Stimulated activated CD4-positive, alpha-beta T cell treated with anti-CD3 and anti-CD28 coated beads, TNF-alpha, amount 100 ng/mL, for 4 hours (primary cell): Measurements from ENCODE around the gene GATA3.

Experiments used
- DNase-seq, 3 experiments: peaks; one replicate each; pipeline ENCODE4 v3.0.0-alpha.2; 2020; ENCODE audit warnings: low read depth in 3 of 3

GATA3 gene

DNA sequence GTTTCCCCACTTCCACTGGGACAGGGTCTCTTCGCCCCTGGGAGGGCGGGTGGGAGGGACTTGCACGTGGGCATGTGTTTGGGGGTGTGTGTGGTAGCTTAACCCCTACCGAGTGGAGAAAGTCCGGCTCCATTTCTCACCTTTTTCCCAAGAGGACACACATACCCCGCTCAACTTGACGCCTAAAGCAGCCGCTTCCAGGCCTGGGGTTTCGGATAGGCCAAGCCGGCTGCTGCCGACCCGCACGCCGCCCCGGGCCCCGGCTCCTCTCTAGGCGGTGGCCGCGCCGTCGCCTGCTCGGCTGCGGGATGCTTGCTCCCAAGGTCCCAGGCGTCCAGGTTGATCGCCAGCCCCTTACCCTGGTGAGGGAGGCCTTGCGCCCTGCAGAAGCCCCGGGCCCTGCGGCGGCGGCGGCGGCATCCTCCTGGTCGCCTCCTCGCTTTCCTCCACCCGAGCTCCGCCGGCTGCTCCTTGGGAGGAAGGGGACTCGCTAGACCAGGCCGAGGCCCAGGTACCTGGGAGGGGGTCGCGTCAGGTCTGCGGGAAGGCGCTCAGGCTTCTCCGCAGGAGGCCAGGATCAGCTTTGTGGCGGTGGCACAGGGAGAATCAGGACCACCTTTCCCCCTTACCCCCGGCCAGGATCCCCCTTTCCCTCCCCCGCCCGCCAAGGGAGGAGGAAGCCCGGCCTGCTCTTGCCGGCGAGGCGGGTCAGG is 3.2 kb upstream of the GATA3 start:
- DNase-seq = no peak

DNA sequence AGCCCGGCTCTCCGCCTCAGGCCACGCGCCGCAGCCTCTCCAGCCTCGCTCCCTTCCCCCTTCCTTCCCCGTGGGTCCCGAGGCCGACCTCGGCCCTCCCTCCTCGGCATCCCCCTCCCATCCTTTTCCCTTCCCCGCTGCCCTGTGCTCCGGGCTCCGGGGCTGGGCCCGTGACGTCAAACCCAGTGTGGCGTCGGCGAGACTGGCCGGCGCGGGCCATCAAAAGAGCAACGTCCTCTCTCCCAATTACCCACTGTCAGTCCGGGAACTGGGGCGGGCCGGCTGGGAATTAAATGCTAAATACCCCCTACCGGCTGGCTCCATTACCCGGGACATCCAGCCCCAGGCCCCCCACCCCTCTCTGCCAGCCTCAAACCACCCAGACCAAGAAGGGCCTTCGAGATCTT is 2.6 kb upstream of the GATA3 start:
- no peak for DNase-seq

DNA sequence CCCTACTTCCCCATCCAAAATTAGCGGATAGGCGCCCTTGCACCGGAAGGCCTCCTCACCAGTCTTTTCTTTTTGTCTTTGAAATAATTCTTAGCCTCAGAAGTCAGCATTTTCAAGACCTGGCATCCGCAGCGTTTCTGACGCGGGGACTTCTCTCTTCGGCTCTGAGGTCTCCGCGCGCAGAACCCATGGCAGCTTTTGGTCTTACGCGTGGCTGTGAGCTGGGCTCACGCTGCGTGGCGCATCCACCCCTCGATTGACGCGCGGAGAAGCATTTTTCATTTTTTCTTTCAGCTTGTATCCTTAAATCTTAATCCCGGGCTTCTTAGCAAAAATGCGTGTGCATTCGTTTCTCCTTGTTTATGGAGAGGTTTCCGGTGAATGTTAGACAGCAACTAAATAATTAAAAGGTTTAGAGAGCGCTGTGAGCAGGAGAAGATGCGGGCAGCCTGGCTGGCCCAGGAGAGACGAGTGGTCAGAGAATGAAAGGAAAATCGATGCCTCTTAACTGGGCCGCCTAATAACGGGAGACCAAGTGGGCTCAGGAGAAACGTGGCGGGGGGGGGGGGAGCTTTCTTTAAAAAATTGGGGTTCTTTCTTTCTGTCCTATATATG is 2.0 kb upstream of the GATA3 start:
- no peak for DNase-seq

DNA sequence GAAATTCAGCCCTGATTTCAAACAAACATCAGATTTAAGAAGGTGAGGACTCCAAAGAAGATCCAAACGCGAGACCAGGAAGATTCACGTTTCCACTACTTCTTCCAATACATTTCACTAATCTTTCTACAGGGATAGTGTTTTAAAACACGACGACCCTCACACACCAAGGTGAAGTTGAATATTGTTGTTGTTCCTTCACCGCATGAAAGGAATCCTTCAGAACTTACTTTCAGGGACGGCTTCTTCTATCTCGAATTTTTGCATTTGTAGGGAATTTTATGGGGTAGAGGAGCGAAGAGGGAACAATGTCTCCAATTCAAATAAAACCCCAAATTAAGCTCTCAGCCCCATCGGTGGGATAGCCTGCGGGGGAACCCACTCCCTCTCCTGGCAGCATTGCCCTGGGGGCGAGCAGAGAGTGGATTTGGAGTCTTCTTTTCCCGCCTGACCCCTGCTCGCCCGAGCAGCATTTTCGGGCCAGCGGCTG is 1.5 kb upstream of the GATA3 start:
- no peak for DNase-seq

DNA sequence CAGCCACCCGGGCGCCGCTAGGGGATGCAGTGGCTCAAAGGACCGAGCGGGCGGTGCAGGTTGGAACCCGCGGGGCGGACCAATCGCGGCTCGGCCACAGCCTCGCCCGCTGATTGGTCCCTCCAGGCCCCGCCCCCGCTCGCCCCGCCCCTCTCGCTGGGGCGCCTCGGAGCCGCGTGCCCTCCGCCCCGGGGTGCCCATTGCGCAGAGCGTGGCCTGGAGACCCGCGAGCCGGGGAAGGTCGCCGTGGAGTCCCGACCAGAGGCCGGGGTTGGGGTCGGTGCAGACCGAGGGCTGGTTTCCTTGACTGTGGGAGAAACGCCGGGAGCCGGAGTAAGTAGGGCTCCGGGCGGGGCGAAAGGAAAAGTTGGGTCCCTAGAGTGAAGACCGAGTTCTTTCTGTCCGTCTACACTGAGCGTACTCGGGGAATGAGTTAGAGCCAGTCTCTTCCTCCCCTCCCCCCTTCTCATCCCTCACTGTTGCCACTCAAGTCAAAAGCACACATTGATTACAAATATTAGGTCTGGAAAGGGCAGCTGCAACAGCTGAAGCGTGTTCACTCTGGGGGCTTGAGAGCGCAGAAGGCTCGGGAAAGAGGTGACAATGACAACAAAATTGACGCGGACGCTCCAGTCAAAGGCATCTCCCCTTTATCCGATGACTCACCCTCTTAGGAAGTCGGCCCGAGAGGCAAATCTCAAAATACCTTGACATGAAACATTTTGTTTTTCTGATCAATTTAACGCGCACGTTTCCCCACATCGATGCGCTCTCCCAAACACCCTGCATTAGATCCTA is 843 bp upstream of the GATA3 start:
- DNase-seq = peak; percentile 93 to 97 (median 94)

DNA sequence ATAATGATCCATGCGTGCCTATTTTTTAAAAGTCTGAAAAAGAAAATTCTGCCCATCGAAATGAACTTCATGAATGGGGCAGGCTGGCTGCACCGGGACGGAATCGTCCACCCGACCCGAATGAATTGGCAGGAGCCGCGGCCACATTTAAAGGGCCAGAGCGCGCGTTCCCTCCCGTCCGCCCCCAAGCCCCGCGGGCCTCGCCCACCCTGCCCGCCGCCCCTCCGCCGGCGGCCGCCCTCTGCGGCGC is 319 bp upstream of the GATA3 start:
- DNase-seq = no peak

DNA sequence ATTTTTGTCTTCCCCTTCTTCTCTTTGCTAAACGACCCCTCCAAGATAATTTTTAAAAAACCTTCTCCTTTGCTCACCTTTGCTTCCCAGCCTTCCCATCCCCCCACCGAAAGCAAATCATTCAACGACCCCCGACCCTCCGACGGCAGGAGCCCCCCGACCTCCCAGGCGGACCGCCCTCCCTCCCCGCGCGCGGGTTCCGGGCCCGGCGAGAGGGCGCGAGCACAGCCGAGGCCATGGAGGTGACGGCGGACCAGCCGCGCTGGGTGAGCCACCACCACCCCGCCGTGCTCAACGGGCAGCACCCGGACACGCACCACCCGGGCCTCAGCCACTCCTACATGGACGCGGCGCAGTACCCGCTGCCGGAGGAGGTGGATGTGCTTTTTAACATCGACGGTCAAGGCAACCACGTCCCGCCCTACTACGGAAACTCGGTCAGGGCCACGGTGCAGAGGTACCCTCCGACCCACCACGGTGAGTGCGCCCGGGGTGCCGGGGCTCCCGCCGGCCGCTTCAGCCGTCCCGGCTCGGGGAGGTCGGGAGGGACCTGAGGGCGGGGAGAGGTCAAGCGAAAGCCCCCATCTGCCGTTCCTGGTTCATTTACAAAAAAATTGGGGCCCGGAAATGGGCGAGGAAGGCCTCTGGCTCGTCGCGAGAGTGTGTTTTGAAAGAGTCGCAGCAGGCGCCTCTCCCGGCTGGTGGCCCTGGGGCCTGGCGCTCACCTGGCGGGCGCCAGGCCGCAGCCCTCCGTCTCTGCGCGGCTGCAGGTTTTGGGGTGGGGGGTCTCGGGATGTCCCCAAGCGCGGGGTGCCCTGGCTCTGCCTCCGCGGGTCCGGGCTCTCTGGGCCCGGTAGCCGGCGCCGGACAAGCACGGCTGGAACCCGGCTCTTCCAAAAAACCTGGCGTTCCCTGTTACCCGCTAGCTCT is 1.2 kb downstream of the GATA3 start:
- no peak for DNase-seq

DNA sequence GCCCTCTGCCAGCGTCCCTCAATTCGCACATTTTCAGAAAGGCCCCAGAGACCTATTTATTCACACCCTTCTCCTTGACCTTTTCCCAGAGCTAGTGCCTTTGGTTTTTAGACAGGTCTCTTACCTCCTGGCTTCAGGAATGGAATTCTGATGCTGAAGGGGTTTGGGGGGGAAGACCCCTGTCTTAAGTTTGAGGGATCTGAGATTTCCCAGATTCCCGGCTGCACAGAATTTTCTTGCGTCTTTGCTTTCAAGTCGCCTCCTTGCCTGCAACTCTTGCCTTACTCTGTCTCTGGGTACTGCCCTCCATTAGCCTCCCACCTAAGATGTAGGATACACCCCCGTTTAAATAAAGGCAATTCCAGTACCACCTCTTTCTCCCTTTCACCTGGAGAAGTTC is 1.9 kb downstream of the GATA3 start:
- no peak for DNase-seq

DNA sequence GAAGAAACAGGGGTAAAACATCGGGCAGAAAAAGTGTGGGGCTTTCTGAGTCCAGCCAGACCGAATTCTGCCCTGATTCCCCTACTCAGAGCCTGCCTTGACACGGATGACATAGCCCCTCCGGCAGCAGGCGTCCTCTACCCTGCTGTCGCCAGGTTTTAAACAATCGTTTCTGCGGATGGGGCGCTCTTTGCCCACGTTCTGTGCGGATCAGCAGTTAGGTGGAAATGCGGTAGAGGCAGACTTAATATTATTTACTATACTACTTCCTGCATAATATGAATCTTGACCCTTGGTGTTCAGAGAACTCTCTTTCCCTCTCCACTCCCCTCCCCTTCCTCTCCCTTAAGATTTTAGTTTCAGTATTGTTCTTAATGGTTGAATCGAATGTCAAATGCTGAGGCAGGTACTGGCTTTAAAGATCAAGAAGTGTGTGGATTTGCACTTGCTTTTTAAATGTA is 2.4 kb downstream of the GATA3 start:
- DNase-seq = no peak

DNA sequence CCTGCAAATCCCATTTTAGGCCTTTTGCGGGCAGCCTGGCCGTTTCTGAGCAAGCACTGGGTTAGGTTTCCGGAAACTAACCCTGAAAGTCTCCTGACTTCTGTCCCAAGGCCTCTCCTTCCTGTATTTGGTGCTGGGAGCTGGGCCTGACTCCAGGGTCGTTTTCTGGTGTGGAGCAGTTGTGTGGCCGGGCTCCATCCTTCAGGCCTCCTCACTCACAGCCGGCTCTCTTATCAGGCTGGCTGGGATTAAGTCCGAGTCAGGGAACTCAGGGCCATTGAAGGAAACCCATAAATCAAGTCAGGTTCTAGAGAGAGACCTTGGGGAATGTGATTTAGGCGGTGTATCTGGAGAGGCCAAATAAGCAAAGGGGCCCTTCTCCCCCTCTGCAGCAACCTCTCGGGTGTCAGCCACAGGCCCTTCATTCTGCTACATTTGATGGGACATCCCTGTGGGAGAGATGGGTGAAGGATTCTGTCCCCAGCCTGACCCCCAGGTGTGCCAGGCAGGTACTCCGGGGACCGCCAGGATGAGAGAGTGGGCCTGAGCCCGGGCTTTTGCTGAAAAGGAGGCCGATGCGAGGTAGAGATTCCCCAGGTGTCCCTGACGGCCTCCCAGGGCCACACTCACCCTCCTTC is 3.3 kb downstream of the GATA3 start:
- no peak for DNase-seq

DNA sequence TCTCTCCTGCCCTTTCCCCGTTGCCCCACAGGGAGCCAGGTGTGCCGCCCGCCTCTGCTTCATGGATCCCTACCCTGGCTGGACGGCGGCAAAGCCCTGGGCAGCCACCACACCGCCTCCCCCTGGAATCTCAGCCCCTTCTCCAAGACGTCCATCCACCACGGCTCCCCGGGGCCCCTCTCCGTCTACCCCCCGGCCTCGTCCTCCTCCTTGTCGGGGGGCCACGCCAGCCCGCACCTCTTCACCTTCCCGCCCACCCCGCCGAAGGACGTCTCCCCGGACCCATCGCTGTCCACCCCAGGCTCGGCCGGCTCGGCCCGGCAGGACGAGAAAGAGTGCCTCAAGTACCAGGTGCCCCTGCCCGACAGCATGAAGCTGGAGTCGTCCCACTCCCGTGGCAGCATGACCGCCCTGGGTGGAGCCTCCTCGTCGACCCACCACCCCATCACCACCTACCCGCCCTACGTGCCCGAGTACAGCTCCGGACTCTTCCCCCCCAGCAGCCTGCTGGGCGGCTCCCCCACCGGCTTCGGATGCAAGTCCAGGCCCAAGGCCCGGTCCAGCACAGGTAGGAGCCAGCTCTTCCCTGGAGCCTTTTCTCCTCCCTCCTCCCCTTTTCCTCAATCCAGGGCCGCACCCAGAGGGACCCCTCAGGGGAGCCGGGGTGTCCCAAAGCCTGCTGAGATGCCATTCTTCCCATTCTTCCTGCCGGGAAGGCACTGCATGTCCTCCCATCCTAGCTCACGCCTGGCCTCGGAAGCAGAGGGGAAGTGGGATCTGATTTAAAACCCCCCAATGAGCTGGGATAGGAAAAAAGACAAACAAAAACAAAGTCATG is 4.0 kb downstream of the GATA3 start:
- DNase-seq = no peak

DNA sequence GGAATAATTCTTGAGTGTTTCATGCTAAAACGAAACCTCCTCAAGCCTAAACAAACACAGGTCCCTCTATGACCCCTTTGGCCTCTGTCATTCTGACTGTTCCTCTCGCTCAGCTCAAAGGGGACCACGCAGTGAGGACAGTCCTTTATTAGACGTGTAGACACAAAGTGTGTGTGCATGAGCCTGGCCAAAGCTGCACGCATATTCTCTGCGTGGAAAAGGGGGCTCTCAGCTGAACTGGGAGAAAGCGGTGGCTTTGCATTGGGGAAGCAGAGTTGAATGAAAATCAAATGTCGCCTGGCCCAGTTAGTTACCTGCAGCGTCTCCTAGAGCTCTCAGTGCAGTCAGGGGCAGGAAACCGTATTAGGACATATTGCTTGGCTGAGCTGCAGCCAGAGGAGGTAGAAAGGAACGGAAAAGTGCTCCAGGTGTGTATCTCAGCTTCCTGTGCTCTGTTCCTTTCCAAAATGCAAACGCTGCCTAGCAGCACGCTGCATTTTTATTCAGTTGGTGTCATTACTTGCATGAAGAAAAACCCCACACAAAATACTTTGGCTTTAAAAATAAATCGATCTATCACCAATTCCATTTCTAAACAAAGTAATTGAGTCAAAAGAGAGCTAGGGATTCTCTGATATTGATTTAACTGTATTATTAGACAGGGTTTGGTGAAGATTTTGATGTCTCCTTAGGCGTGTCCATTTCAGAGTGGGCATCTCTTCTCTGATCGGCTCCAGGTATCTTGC is 4.9 kb downstream of the GATA3 start:
- no peak for DNase-seq

DNA sequence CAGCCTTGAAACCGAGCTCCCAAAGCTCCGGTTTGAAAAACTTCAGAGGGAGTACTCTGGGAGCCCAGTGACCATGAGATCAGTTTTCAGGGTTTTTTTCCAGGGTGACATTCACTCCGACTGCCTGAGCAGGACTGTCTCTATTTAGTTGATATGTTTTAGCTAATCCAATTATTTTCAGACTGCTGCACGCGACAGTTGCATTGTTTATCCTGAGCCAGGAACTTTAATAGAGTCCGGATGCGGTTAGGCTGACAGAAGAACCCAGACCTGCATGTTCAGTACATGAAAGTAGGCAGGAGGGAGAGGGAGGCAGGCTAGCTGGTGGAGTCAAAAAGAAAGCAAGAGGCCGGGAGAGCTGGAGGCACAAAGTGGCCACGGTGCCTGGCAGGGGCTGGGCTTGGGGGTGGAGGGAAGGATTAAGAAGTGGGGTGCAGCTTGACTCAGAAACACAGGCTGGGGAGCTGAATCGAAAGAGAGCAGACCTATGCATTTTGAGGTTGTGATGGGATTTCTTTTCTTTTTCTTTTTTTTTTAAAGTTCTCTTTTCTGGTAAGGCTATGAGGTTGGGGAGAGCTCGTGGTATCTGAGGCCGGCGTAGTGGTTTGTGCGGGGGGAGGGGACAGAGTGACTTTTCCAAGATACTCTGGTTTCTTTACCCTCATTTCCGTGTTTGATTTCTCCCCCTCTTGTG is 5.7 kb downstream of the GATA3 start:
- DNase-seq = no peak

DNA sequence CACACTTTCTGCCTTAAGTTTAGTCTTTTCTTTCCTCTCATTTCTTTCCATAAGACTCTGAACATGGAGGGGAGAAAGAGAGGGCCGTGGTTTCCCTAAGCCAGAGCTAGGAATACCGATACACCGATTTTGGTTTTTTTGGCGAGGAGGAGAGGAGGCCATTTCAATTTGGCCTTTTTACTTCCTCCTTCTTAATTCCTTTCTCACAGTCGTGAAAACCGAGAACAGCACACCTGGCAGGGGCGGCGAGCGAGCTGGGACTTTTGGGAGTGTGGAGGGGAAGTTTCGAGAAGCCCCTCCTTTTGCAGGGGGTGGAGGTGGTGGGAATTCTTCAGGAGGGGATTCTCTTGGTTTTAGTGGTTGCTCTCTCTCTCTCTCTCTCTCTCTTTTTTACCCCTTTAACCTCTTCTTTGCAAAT is 6.2 kb downstream of the GATA3 start:
- DNase-seq = no peak

DNA sequence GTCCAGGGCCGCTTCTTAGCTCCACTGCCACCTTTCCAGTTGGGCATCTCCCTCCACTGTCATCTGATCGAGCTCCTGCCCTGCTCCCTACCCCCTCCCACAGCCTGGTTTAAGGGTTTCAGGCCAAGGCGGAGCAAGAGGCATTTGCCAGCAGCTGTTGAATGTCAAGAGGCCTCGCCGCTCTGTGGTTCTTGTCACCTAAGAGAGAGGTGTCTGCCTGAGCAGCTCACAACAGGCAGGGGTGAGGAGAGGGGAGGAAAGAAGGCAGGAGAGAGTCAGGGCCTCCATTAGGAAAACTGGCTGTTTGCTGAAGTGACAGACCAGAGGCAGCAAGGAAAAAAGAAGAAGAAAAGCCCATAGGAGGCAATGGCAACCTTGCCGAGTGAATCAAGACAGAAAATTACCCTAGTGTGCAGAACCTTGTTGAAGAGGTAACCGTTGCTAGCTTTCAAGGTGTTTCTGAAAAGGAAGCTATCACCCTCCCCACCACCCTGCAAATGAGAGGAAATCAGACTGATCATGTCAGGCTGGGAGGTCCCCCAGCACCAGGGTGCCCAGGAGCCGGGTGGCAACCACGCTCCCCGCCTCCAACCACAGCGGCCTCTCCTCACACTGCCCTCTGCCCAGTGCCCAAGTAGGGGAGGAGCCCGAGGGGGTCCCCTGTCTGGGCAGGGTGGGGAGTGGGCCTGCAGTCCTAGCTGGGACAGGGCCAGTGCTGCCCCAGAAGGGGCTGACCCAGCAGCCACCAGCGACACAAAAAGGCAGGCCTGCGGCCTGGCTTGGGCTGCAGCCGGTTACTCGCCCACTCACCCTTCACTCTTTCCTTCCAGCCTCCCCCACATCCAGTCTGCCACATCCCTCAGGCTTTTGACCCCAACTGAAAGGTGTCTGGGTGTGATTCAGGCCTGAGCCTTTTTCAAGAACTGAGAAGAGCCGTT is 7.1 kb downstream of the GATA3 start:
- no peak for DNase-seq

DNA sequence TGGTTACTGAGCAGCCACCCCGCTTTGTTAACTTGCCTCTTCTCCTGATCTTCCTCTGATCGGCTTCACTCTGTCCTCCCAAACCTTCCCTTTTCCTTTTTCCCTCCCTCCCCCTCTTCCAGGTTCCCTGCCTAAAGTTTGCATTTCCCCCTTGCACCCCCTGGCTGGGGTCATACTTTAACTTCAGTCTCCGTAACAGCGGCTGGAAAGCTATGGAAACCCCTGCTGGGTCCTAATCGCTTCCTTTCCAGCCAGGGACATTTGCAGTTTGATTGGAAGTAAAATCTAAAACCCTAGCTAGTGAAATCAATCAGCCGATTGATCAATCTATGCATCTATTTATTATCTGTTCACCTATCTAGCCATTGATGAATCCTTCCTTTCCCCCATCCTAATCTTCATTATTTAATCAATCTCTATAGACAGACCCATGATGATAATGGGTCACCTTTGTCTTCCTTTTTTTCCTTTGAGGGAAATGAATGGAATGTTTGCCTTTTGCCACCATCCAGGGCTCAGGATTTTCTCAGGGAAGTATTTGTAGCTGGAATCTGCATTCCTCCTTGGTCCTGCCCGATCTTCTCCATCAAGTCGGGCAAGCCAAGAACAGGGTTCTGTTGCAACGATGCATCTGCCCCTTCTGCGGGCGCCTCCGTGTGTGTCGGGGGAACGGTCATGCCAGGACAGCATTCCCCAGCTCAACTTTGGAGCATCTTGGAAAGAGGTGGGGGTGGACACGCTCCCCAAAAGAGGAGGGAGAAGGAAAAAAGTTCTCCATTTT is 8.8 kb downstream of the GATA3 start:
- no peak for DNase-seq

DNA sequence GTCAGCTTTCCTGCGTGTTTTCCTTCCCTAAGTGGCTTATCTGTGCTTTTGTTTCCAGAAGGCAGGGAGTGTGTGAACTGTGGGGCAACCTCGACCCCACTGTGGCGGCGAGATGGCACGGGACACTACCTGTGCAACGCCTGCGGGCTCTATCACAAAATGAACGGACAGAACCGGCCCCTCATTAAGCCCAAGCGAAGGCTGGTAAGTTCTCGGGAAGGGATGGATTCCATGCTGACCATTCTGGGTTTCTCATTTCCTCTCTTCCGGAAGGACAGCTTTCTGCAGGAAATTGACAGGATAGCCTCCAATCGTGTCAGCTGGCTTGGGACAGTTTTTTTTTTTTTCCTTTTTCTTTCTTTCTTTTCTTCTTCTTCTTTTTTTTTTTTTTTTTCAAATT is 9.4 kb downstream of the GATA3 start:
- DNase-seq = no peak
